Measurements from ENCODE around the gene LRRK1.

GRCh38 chr15:101022306-101022705 lies 103.1 kb downstream of the LRRK1 start:
- TF ChIP-seq CTCF (conservative IDR thresholded peaks at IDR 0.05; ENCODE audit: low read depth in 2 of 2) (no peak), ZNF114 (CRISPR knock-in tag; IDR thresholded peaks at IDR 0.05) (no peak), EZH2 (IDR thresholded peaks at IDR 0.05; ENCODE audit: low read depth, unreplicated experiment) (no peak), ETS1 (IDR thresholded peaks at IDR 0.05) (no peak), ZNF331 (CRISPR knock-in tag; IDR thresholded peaks at IDR 0.05; ENCODE audit: low read depth) (no peak), CREB1 (CRISPR knock-in tag; IDR thresholded peaks at IDR 0.05; ENCODE audit: low read depth) (no peak)

Data from GM23338 (cell line).